Neural cell (in vitro differentiated cells): ENCODE results near the gene NFU1. TPM values are rescaled to one million over a fixed set of nuclear protein-coding genes. Genes with fewer than 3 reads are reported as not detected.

ENCODE experiments used
- H2AFZ ChIP-seq: fragments of 200-600, 300-800 bp; sonication (generic), shearing (Covaris generic); 2 replicates; pipeline ENCODE4 v1.6.0; 2014; ENCODE audit warnings: low read depth, mild to moderate bottlenecking, antibody characterized with exemption, low read length, moderate library complexity
- H3F3A ChIP-seq: fragments of 200-600 bp; shearing (Covaris generic); 2 replicates; pipeline ENCODE4 v1.6.1; 2016; ENCODE audit warnings: mild to moderate bottlenecking, moderate library complexity, mixed read lengths, antibody characterized with exemption, low read length; ENCODE audit not compliant: insufficient read depth, poor library complexity, severe bottlenecking
- H3K27ac ChIP-seq: fragments of 200-600, 300-800 bp; sonication (generic), shearing (Covaris generic); 2 replicates; pipeline ENCODE4 v1.5.1; 2014; ENCODE audit warnings: mild to moderate bottlenecking, low read length, moderate library complexity
- H3K27me3 ChIP-seq: fragments of 300-800, 200-600 bp; sonication (generic), shearing (Covaris generic); 2 replicates; pipeline ENCODE4 v1.6.0; 2014; ENCODE audit warnings: mild to moderate bottlenecking, low read depth, low read length, moderate library complexity; ENCODE audit not compliant: insufficient read depth
- H3K36me3 ChIP-seq: fragments of 300-800, 200-600 bp; sonication (generic), shearing (Covaris generic); 2 replicates; pipeline ENCODE4 v1.5.1; 2014; ENCODE audit warnings: mild to moderate bottlenecking, antibody characterized with exemption, low read length, moderate library complexity; ENCODE audit not compliant: insufficient read depth
- H3K4me2 ChIP-seq: fragments of 300-800, 200-600 bp; sonication (generic), shearing (Covaris generic); 2 replicates; pipeline ENCODE4 v1.6.0; 2014; ENCODE audit warnings: mild to moderate bottlenecking, low read length
- H3K4me3 ChIP-seq: fragments of 300-800, 200-600 bp; sonication (generic), shearing (Covaris generic); 2 replicates; pipeline ENCODE4 v1.5.1; 2014; ENCODE audit warnings: mild to moderate bottlenecking, low read length, moderate library complexity
- H3K79me2 ChIP-seq: fragments of 200-600 bp; shearing (Covaris generic); replicated peaks from 2 replicates; pipeline ENCODE4 v1.6.0; 2014; ENCODE audit warnings: mild to moderate bottlenecking, low read length, moderate library complexity; ENCODE audit not compliant: insufficient read depth
- H3K9ac ChIP-seq: fragments of 300-800, 200-600 bp; sonication (generic), shearing (Covaris generic); 2 replicates; pipeline ENCODE4 v1.6.1; 2016; ENCODE audit warnings: mild to moderate bottlenecking, low read length, mixed read lengths
- H3K9me2 ChIP-seq: fragments of 200-600 bp; shearing (Covaris generic); 2 replicates; pipeline ENCODE4 v1.6.1; 2016; ENCODE audit warnings: mild to moderate bottlenecking, low read length, mixed read lengths; ENCODE audit not compliant: insufficient read depth
- H3K9me3 ChIP-seq: fragments of 200-600, 300-800 bp; sonication (generic), shearing (Covaris generic); 2 replicates; pipeline ENCODE4 v1.6.1; 2016; ENCODE audit warnings: mild to moderate bottlenecking, mixed run types, low read length, moderate library complexity, mixed read lengths
- H4K20me1 ChIP-seq: fragments of 200-600 bp; shearing (Covaris generic); 2 replicates; pipeline ENCODE4 v1.6.1; 2016; ENCODE audit warnings: mild to moderate bottlenecking, mixed run types; ENCODE audit not compliant: insufficient read depth
- EP300 ChIP-seq: fragments of 450-650 bp; conservative IDR thresholded peaks from 2 replicates; pipeline ENCODE4 v1.6.1; 2014; ENCODE audit warnings: antibody characterized with exemption, mild to moderate bottlenecking, moderate library complexity; ENCODE audit not compliant: poor library complexity, severe bottlenecking
- EZH2 ChIP-seq: fragments of 200-600, 300-800 bp; shearing (Covaris generic), sonication (generic); IDR thresholded peaks from 2 replicates; pipeline ENCODE4 v1.6.1; 2014; ENCODE audit warnings: antibody characterized with exemption, low read length, borderline replicate concordance, mild to moderate bottlenecking; ENCODE audit not compliant: insufficient read depth, poor library complexity, severe bottlenecking
- MXI1 ChIP-seq: fragments of 450-650 bp; conservative IDR thresholded peaks from 2 replicates; pipeline ENCODE4 v1.6.1; 2014; ENCODE audit warnings: antibody characterized with exemption, mild to moderate bottlenecking; ENCODE audit not compliant: poor library complexity, severe bottlenecking
- POLR2AphosphoS5 ChIP-seq: IDR thresholded peaks from 2 replicates; pipeline ENCODE4 v1.6.1; 2012
- RAD21 ChIP-seq: fragments of 450-650 bp; conservative IDR thresholded peaks from 2 replicates; pipeline ENCODE4 v1.6.1; 2014; ENCODE audit warnings: antibody characterized with exemption, mild to moderate bottlenecking, moderate library complexity
- SMC3 ChIP-seq: fragments of 450-650 bp; conservative IDR thresholded peaks from 2 replicates; pipeline ENCODE4 v1.6.1; 2014; ENCODE audit warnings: antibody characterized with exemption, mild to moderate bottlenecking, moderate library complexity; ENCODE audit not compliant: poor library complexity
- TAF1 ChIP-seq: IDR thresholded peaks from 2 replicates; pipeline ENCODE4 v1.6.1; 2012; ENCODE audit warnings: low read depth
- polyA plus RNA-seq: library from polyadenylated mRNA; depleted of rRNA; stranded (reverse); fragments of >200 nt; gene quantifications from 2 replicates; pipeline ENCODE4 v1.2.3, GENCODE V29; 2014
- TF ChIP-seq, protein P1 (sequence below): IDR thresholded peaks from 2 replicates; pipeline ENCODE4 v1.6.1; 2012; ENCODE audit warnings: borderline replicate concordance
- TF ChIP-seq, protein P2 (sequence below): fragments of 450-650 bp; IDR thresholded peaks from 2 replicates; pipeline ENCODE4 v1.5.1; 2014; ENCODE audit warnings: antibody characterized with exemption, mild to moderate bottlenecking, moderate library complexity; ENCODE audit not compliant: poor library complexity, severe bottlenecking

Gene NFU1
- polyA plus RNA-seq, 1 donor from 2014 or later, result 116 TPM

DNA sequence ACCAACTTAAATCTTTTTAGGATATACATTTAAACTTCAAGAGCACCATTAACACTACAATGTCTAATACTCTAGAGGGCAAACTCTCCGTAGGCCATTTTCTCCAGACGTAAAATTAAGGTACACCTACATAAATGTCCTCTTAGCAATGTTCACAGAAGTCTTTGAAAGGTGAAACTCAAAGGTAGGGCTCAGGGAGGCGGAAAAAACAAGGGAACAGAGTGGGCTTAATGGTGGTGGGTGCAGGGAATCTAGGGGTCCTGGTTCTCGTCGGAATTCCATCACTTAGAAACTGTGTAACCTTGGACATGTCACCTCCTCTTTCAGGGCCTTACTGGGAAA lies 668 bp downstream of the NFU1 start:
- Histone ChIP-seq H3K27ac (peak overlapping the region; percentile 97), H2AFZ (peak overlapping the region; percentile 78), H3K4me3 (peak overlapping the region; percentile 96), H3K4me2 (peak overlapping the region; percentile 78), H3K36me3 (no peaks in the 10 kb centered on the region), H3K9me2 (no peaks in the 10 kb centered on the region), H3K79me2 (peaks cover 20% of the 10 kb centered on the region), H3K9me3 (no peaks in the 10 kb centered on the region), H3K27me3 (no peaks in the 10 kb centered on the region), H3F3A (peaks cover 9% of the 10 kb centered on the region), H3K9ac (peak overlapping the region; percentile 95), H4K20me1 (no peaks in the 10 kb centered on the region)
- TF ChIP-seq, protein P1, sequence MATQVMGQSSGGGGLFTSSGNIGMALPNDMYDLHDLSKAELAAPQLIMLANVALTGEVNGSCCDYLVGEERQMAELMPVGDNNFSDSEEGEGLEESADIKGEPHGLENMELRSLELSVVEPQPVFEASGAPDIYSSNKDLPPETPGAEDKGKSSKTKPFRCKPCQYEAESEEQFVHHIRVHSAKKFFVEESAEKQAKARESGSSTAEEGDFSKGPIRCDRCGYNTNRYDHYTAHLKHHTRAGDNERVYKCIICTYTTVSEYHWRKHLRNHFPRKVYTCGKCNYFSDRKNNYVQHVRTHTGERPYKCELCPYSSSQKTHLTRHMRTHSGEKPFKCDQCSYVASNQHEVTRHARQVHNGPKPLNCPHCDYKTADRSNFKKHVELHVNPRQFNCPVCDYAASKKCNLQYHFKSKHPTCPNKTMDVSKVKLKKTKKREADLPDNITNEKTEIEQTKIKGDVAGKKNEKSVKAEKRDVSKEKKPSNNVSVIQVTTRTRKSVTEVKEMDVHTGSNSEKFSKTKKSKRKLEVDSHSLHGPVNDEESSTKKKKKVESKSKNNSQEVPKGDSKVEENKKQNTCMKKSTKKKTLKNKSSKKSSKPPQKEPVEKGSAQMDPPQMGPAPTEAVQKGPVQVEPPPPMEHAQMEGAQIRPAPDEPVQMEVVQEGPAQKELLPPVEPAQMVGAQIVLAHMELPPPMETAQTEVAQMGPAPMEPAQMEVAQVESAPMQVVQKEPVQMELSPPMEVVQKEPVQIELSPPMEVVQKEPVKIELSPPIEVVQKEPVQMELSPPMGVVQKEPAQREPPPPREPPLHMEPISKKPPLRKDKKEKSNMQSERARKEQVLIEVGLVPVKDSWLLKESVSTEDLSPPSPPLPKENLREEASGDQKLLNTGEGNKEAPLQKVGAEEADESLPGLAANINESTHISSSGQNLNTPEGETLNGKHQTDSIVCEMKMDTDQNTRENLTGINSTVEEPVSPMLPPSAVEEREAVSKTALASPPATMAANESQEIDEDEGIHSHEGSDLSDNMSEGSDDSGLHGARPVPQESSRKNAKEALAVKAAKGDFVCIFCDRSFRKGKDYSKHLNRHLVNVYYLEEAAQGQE, result no peak
- TF ChIP-seq POLR2AphosphoS5 (no peak), MXI1 (no peak)
- TF ChIP-seq, protein P2, sequence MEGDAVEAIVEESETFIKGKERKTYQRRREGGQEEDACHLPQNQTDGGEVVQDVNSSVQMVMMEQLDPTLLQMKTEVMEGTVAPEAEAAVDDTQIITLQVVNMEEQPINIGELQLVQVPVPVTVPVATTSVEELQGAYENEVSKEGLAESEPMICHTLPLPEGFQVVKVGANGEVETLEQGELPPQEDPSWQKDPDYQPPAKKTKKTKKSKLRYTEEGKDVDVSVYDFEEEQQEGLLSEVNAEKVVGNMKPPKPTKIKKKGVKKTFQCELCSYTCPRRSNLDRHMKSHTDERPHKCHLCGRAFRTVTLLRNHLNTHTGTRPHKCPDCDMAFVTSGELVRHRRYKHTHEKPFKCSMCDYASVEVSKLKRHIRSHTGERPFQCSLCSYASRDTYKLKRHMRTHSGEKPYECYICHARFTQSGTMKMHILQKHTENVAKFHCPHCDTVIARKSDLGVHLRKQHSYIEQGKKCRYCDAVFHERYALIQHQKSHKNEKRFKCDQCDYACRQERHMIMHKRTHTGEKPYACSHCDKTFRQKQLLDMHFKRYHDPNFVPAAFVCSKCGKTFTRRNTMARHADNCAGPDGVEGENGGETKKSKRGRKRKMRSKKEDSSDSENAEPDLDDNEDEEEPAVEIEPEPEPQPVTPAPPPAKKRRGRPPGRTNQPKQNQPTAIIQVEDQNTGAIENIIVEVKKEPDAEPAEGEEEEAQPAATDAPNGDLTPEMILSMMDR, result no peak

DNA sequence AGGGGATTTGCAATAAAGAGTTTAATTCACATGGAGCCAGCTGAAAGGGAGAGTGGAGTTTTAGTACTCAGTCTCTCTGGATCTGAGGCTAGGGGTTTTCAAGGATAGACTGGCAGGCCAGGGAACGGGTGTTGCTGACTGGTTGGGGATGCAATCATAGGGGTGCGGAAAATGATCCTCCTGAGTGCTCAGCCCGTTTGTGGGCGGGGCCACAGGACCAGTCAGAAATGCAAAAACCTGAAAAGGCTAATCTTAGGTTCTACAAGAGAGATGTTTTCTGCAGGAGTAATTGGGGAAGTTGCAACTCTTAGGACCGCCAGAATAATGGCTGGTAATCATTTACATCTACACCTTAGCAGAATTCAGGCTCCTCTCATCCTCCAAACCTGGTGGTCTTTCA lies 2.5 kb downstream of the NFU1 start:
- no peak overlapping the region for H3K9ac ChIP-seq
- H3K9me2 ChIP-seq, result no peaks in the 10 kb centered on the region
- no peak for TF ChIP-seq MXI1
- TF ChIP-seq, protein P2, result no peak
- TF ChIP-seq RAD21, result no peak
- TF ChIP-seq, protein P1, result no peak
- TF ChIP-seq EP300, result no peak
- TF ChIP-seq EZH2, result no peak
- TF ChIP-seq SMC3, result no peak
- no peak for TF ChIP-seq POLR2AphosphoS5
- TF ChIP-seq TAF1, result no peak
- H3F3A ChIP-seq, result peaks cover 9% of the 10 kb centered on the region
- H3K79me2 ChIP-seq, result peaks cover 20% of the 10 kb centered on the region
- no peaks in the 10 kb centered on the region for H4K20me1 ChIP-seq
- H3K9me3 ChIP-seq, result no peaks in the 10 kb centered on the region
- H3K4me2 ChIP-seq, result no peak overlapping the region
- no peak overlapping the region for H3K27ac ChIP-seq
- H3K36me3 ChIP-seq, result no peaks in the 10 kb centered on the region
- no peak overlapping the region for H3K4me3 ChIP-seq
- H3K27me3 ChIP-seq, result no peaks in the 10 kb centered on the region
- H2AFZ ChIP-seq, result no peak overlapping the region
